Measurements from ENCODE around the gene KDM4B. TPM values are rescaled to one million over a fixed set of nuclear protein-coding genes. Genes with fewer than 3 reads are reported as not detected.

Gene KDM4B
- total RNA-seq, 1 experiment from 2014 or later: 43.7 TPM

DNA sequence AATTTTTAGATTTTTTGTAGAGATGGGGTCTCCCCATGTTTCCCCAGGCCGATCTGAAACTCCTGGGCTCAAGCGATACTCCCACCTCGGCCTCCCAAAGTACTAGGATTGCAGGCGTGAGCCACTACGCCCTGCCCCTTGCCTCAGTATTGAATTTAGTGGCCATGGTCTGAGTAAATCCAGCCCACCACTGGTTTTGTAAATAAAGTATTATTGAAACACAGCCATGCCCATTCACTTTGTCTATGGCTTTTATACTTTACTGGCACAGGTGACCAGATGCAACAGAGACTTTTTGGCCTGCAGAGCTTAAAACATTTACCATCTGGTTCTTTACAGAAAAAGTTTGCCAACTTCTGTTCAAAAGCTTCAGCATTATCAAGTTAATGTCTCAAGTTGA, 227.9 kb downstream of the KDM4B start:
- H3K27ac Mint-ChIP-seq: no peak overlapping the region
- no peak overlapping the region for H2AFZ ChIP-seq (ENCODE audit: low read length)

More for the DNA sequence above, 227.9 kb downstream of the KDM4B start:
- Histone ChIP-seq H4K20me1 (ENCODE audit: control insufficient read depth, insufficient read depth, insufficient read length) (no peaks in the 10 kb centered on the region), H3K4me1 (ENCODE audit: insufficient read depth, low read length) (peaks cover 3% of the 10 kb centered on the region; the same call in 1 of the 2 replicates), H3K9me3 (ENCODE audit: control insufficient read depth, low read depth, low read length) (no peaks in the 10 kb centered on the region), H2BK5ac (ENCODE audit: insufficient read length, low read length) (no peak overlapping the region), H2AK5ac (ENCODE audit: insufficient read length, low read length) (no peak overlapping the region), H3K79me1 (ENCODE audit: insufficient read depth, low read depth, low read length, poor library complexity, severe bottlenecking) (no peaks in the 10 kb centered on the region), H3K23ac (ENCODE audit: insufficient read length, low read depth, low read length) (no peak overlapping the region), H3K4ac (ENCODE audit: low read depth, low read length) (no peak overlapping the region), H4K5ac (ENCODE audit: insufficient read length, low read depth, low read length) (no peak overlapping the region), H3K27me3 (ENCODE audit: insufficient read depth, low read length) (no peaks in the 10 kb centered on the region), H2BK12ac (ENCODE audit: insufficient read length, low read depth, low read length) (no peak overlapping the region), H3K27ac (ENCODE audit: insufficient read length, low read depth, low read length) (no peak overlapping the region), H4K91ac (ENCODE audit: insufficient read length, low read depth, low read length) (no peak overlapping the region), H3K14ac (ENCODE audit: insufficient read depth, low read length) (no peak overlapping the region), H3T11ph (ENCODE audit: low read length) (no peak overlapping the region), H3K18ac (ENCODE audit: insufficient read length, low read depth, low read length) (no peak overlapping the region), H3K9ac (ENCODE audit: extremely low read depth, insufficient read length, low read length) (no peak overlapping the region), H2BK15ac (ENCODE audit: low read depth, low read length) (no peak overlapping the region), H3K56ac (ENCODE audit: insufficient read length, low read depth, low read length) (no peak overlapping the region), H3K79me2 (ENCODE audit: insufficient read depth, low read length) (no peaks in the 10 kb centered on the region), H2BK120ac (ENCODE audit: low read depth, low read length, poor library complexity, severe bottlenecking) (no peak overlapping the region), H3K23me2 (ENCODE audit: insufficient read length, low read depth, low read length, poor library complexity, severe bottlenecking) (no peaks in the 10 kb centered on the region), H4K8ac (replicated peaks; ENCODE audit: insufficient read length, low read depth, low read length) (no peak overlapping the region), H2BK20ac (ENCODE audit: low read depth, low read length, poor library complexity, severe bottlenecking) (no peak overlapping the region), H3K4me2 (ENCODE audit: insufficient read depth, insufficient read length, low read length) (no peak overlapping the region)
- peaks cover 13 to 21% of the 10 kb centered on the region in 2 experiments for H3K4me1 Mint-ChIP-seq
- WGBS (ENCODE audit: extremely low coverage, insufficient read length, low lambda C conversion rate): no CpG with 5 or more reads among the region's 5 CpGs
- peaks cover 9 to 10% of the 10 kb centered on the region in 2 experiments; a peak in 4 of 5 replicates for H3K9me3 Mint-ChIP-seq
- no peaks in the 10 kb centered on the region for H3K27me3 Mint-ChIP-seq (ENCODE audit: low read depth)
- TF ChIP-seq, protein P1, sequence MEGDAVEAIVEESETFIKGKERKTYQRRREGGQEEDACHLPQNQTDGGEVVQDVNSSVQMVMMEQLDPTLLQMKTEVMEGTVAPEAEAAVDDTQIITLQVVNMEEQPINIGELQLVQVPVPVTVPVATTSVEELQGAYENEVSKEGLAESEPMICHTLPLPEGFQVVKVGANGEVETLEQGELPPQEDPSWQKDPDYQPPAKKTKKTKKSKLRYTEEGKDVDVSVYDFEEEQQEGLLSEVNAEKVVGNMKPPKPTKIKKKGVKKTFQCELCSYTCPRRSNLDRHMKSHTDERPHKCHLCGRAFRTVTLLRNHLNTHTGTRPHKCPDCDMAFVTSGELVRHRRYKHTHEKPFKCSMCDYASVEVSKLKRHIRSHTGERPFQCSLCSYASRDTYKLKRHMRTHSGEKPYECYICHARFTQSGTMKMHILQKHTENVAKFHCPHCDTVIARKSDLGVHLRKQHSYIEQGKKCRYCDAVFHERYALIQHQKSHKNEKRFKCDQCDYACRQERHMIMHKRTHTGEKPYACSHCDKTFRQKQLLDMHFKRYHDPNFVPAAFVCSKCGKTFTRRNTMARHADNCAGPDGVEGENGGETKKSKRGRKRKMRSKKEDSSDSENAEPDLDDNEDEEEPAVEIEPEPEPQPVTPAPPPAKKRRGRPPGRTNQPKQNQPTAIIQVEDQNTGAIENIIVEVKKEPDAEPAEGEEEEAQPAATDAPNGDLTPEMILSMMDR (conservative IDR thresholded peaks at IDR 0.05): no peak
- no peak for DNase-seq
- peaks cover 0 to 9% (median 2%) of the 10 kb centered on the region in 3 experiments; a peak in 3 of 7 replicates for H3K36me3 Mint-ChIP-seq (ENCODE audit: insufficient read depth in 1 of 3, low read depth in 3 of 3)
- H3K4me3 Mint-ChIP-seq: no peak overlapping the region
